HepG2 (cell line): Measurements from ENCODE around the gene NKAIN4.

Experiments used
- CTCF ChIP-seq: sonication (generic); formaldehyde crosslinking; IDR thresholded peaks from 2 replicates; pipeline ENCODE4 v1.5.0; 2020; ENCODE audit warnings: mild to moderate bottlenecking, missing genetic modification reagents, moderate library complexity
- STAT6 ChIP-seq: sonication (generic); formaldehyde crosslinking; IDR thresholded peaks from 2 replicates; pipeline ENCODE4 v1.4.0; 2020; ENCODE audit warnings: missing genetic modification reagents, mild to moderate bottlenecking, borderline replicate concordance

DNA sequence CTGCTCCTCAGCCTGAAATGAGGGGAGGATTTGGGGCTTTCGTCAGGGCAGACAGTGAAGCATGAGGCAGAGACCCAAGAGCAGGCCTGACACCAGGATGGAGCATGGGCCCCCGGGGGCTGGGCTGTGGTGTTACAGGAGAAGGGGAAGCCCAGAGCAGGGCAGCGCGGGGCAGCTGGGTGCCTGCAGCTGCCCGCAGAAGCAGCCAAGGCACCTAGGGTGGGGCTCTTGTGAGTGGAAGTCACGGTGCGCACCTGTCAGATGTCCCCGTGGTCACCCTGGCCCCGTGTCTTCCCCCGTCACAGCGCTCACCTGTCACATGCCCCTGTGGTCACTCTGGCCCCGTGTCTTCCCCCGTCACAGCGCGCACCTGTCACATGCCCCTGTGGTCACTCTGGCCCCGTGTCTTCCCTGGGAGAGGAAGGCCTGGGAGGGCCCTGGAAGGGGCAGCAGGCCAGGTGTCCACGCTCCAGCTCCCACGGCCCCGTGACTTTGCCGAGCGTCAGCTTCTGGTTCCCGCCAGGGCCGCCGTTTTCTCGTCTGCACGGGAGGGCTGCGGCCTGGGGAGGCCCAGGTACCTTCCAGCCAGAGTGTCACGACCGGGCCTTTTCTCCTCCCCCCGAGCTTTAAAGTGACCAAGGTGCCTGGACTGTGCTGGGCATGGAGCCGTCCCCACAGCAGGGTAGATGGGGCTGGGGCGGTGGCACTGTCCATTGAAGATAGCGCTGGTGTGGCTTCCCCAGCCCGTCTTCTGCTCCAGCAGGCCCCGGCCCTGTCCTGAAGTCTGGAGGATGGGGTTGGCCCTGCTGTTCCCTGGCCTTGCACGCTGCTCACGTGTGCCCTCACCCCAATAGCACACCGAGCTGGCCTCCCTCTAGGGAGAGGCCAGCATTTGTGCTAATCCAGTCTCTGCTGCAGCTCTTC, 27.7 kb upstream of the NKAIN4 start:
- TF ChIP-seq CTCF (CRISPR knock-in tag) (no peak), STAT6 (CRISPR knock-in tag) (no peak)
